NCI-H524 (cell line): Measurements from ENCODE around the gene MRPL38.
"Not testable (repeated sequence)": the region's sequence is repeated elsewhere in the genome, so short reads cannot be mapped to it uniquely, and the experiment has no call there.

Experiments used
- DNase-seq, 2 experiments: peaks; one replicate each; lab custom pipeline; 2025; lab: John Stamatoyannopoulos, UW

Gene MRPL38

DNA sequence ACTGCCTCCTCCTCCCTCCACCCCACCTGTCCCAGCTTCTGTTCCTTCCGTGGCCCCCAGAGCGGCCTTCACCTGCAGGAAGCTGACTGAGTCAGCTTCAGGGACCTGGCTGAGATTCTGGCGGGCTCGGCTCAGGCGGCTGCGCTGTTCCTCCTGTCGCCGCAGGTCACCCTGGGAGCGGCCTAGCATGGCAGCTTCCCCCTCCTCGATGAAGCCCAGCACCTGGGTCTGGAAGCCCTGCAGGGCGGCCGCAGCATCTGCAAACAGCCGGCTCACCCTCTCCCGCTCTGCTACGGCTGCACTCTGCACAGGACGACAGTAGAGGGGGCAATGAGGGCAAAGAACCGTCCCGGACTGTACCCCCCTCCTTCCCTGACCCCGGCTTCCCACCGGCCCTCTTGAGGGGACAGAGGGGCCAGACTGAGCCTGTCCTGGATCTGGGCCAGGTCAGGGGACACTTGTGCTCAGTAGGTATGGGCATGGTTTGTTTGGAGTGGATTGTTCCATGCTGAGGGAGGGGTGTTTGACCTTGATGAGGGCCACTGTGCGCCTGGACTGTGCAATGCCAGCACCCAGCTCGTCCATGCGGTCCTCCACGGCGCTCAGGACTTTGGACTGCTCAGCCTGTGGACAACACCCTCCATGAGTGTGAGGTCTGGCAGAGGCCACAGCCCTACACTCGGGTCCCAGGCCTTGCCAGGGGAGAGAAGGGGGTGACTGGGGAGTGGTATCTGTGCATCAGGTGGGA lies 28.3 kb downstream of the MRPL38 start:
- DNase-seq = peak in 1 of 2 experiments; percentile 58

DNA sequence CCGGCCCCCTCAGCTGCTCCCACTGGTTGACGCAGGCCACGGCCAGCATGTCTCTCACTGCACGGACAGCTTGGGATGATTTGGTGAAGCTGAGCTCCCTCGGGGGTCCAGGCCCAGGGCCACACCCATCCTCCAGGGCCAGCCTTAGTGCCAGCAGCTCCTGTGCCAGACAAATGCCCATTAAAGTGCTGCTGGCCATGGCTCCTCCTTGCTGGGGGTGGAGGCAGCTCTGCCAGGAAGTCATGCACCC lies 28.8 kb downstream of the MRPL38 start:
- no peak for DNase-seq

DNA sequence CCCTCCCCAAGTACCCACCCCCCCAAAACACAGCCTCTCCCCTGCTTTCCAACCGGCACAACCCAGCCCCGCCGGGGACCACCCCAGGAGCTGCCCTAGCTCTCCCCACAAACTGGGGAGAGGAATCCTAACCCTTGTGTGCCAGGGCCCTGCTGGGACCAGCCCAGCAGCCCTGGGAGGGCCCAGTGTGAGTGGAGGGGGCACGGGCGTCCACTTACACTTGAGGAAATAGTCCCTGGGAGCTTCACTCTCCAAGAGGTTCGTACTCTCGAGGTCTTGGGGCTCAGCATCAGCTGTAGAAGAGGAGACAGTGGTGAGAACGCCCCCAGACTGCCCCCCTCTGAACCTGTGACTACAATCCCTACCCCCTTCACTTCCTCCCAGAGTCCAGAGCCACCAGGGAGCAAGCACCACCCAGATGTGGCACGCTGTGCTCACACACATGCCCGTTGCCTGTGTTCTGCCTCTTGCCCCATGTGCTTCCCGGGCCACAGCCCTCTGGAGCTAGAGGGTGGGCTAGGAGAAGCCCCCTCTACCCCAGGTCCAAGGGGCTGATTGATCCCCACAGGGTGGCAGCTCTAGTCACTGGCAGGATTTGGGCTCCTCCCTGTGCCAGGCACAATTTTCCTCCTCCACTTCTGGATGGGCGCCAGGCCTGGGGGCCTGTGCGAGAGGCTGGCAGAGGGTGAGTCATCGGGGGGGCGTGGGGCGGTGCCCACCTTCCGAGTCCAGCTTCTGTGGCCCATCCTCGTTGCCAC lies 29.3 kb downstream of the MRPL38 start:
- DNase-seq = no peak

DNA sequence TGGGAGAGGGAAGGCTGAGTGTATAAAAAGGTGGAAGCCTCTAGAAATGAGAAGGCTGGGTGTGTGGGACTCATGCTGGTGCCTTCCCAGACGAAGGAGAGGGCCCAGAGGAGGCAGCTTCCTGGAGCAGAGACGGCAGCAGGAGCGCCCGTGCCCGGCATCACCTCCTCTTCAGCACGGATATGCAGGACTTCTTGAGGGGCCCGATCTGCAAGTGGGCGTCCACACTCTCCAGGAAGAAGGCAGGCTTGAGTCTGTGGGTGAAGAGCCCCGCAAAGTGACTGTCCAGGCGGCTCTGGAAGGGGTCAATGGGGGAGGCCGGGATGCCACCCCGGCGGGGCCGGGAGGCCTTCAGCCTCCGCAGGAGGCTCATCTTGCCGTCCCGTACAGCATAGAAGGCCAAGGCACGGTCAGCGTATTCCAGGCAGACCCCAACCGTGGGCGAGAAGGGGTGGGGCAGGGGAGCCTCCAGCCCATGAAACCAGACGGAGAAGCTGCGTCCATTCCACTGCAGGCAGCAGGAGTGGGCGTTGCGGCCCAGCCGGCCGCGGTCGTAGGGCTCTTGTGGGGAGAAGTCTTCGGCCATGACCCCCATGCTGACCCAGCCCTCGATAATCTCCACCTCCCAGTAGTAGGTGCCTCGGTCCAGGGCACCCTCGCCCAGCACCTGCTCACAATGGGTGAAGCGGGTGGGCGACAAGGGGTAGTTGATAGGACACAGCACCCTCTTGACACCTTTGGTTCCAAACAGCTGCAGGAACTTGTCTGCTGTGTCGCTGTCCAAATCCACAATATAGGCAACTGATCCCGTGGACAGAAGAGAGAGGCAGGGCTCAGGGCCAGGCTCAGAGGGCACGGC lies 30.1 kb downstream of the MRPL38 start:
- DNase-seq = no peak

DNA sequence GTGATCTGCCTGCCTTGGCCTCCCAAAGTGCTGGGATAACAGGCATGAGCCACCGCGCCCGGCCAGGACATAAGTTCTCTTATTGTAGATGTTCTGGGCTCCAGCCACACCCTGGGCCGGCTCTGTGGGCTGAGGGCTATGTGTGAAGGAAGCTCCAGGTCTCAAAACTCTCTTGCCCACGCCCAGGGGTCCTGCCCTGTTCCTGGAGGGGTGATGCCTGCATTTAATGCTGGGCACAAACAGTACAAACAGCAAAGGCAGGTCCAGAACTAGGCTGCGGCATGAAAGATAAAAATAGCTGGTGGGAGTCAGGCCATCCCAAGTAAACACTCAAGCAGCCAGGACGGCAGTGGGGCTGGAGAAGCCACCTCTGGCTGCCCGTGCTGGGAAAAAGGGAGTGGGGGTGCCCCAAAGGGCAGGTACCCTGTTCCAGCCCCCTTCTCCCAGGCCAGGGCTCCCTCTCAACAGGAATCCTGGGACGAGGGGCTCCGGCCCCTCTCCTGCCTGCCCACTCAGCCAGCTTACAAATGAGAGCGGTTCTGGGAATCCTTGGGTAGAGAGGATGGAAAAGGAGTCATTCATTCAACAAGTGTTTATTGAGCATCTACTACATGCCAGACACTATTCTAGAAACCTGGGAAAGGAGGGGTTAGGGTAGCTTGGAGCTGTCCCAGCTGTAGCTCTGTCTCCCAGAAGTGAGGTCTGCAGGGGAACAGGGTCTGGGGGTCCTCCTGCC lies 30.9 kb downstream of the MRPL38 start:
- no peak for DNase-seq

DNA sequence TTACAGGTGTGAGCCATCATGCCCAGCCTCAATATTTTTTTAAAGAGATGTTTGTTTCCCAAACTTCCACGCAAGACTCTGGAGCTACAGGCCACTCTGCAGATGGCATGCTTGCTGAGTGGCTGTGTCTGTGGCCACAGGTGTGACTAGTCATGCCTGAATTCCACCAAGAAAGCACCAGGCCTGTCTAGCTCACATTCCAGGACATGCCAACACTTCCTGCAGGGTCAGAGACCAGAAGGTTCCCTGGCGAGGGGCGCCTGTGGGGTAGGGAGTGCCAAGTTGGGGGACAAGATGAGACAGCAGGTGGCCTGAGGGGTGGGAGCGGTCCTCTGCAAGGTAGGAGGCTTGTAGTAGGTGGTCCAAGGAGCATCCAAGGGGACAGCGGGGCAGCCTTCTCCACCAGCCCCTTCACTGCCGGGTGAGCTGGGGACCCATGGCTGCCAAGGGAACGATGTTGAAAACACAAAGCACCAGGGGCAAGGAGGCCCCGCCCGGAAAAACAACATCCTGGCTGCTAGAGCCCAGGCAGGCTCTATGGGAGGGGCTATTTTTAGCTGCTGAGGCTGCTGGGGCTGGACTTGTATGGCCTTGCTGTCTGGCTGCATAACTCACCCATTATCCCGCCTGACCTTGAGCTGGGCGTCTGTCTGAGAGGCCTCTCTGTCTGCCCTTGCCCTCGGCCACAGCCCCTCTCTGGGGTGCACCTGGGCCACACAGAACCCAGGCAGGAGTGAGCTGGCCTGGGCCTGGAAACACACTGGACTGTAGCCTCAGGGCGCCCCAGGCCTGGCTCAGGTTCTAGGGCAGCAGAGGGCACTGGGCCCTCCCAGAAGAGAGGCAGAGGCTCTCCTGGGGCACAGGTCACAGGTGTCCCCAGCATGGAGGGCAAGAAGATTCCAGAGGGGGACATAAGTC lies 32.0 kb downstream of the MRPL38 start:
- DNase-seq = no peak

DNA sequence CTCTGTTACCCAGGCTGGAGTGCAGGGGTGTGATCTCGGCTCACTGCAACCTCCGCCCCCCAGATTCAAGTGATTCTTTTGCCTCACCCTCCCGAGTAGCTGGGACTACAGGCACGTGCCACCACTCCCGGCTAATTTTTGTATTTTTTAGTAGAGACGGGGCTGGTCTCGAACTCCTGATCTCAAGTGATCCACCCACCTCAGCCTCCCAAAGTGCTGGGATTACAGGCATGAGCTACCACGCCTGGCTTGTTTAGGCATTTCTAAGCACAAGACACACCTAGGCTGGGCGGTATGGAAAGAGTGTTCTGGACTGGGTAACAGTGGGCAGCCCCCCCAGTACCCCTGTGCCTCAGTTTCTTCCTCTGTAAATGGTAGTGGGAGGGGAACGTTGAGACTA lies 34.5 kb downstream of the MRPL38 start:
- not testable (repeated sequence) for DNase-seq

DNA sequence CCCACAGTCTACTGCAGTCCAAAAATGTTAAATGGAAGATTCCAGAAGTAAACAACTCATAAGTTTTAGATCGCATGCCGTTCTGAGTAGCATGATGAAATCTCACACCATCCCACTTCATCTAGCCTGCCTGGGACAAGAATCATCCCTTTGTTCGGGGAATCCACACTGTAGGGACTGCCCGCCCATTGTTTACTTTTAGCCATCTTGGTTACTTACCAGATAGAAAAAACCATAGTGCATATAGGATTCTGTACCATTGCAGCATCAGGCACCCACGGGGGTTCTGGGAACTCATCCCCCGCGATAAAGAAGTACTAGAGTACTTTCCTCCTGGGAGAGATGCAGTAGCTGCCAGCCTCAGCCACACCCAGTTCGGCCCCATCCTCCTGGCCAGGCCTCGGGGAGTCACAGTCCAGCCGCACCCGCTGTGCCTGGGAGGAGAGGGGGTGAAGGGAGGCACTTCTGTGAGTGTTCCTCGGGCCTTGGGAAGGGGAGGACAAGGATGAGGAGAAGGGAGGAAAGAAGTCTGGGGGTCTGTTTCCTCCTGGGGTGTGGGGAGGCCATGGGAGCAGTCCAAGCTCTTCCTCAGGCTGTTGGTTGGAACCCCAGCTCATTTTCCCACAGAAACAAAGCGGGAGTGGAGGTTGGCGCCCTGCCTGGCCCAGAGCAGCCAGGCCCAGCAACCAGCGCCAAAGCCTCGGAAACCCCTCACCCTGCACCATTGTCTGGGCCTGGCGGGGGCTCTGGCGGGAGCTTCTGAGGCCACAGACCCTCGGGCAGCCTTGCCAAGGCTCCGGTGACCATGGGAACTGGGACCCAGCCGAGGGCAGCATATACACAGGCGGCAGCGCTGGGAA lies 35.2 kb downstream of the MRPL38 start:
- DNase-seq = no peak

DNA sequence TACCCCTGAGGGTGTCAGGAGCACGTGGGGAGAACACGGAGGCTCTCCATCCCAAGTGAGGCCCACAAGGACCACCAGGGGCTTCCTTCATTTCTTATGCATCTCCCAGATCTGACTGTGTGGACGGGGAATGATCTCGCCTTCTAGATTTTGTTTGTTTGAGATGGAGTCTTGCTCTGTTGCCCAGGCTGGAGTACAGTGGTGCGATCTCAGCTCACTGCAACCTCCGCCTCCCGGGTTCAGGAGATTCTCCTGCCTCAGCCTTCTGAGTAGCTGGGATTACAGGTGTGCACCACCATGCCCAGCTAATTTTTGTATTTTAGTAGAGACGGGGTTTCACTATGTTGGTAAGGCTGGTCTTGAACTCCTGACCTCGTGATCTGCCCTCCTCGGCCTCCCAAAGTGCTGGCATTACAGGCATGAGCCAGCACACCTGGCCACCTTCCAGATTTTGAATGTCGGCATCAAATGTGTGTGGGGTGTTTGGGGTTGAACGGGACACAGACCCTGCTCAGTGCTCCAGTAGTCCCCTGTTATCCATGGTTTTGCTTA lies 35.9 kb downstream of the MRPL38 start:
- not testable (repeated sequence) for DNase-seq

DNA sequence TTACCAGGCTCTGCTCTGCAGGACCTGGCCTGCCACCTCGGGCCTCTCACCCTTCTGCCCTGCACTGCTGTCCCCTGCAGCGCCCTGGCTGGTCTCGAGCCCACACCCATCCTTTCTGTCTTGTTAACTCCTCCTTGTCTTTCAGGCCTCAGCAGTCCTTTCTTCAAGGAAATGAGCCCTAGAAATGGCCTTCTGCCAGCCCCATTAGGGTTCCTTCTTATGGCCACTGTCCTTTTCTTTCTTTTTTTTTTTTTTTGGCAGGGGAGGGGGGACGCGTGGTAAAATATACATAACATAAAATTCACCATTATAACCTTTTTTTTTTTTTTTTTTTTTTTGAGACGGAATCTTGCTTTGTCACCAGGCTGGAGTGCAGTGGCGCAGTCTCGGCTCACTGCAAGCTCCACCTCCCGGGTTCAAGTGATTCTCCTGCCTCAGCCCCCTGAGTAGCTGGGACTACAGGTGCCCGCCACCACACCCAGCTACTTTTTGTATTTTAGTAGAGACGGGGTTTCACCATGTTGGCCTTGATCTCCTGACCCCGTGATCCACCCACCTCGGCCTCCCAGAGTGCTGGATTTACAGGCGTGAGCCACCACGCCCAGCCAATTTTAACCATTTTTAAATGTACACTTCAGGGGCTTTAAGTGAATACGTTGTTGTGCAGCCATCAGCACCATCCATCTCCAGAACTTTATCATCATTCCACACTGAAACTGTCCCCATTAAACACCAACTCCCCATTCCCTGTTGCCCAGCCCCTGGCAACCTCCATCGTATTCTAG lies 39.1 kb downstream of the MRPL38 start:
- DNase-seq = not testable (repeated sequence)

DNA sequence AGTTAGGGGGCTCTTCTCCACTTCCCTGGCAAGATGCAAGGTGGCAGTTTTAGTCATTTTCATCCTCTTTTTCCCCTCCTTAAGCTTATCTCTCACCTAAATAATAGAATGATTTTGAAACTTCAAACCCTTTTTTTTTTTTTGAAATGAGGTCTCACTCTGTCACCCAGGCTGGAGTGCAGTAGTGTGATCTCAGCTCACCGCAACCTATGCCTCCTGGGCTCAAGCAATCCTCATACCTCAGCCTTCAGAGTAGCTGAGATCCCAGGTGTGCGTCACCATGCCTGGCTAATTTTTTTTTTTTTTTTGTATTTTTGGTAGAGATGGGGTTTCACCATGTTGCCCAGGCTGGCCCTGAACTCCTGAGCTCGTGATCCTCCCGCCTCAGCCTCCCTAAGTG lies 39.8 kb downstream of the MRPL38 start:
- not testable (repeated sequence) for DNase-seq

DNA sequence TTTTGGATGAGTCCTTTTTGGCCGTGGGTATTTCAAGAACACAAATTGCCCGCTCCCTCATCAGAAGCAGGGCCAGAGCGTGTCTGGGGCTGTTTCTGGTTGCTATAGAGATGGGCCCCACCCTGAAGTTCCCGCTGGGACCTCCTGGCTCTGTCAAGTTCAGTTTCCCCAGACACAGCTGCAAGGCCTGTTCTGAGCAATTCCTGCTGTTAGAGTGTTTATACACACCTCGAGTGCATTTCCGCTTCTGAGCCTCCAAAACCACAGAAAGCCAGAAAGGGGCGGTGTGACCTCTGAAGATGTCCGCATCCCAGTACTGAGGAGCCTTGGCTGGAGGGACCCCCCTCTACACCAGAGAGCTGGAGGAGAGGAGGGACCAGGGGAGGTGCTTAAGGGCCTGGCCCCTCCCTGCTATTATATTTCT lies 40.2 kb downstream of the MRPL38 start:
- no peak for DNase-seq

DNA sequence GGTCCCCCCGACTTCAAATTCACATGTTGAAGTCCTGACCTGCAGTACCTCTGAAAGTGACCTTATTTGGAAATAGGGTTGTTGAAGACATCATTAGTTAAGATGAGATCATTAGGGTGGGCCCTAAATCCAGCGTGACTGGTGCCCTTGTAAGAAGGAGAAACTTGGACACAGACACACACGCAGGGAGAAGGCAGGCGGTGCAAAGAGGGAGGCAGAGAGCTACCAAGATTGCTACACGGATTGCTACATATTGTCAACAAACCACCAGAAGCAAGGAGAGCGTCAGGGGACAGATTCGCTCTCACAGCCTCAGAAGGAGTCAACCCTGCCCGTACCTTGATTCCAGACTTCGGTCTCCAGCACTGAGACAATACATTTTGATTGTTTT lies 42.8 kb downstream of the MRPL38 start:
- no peak for DNase-seq

DNA sequence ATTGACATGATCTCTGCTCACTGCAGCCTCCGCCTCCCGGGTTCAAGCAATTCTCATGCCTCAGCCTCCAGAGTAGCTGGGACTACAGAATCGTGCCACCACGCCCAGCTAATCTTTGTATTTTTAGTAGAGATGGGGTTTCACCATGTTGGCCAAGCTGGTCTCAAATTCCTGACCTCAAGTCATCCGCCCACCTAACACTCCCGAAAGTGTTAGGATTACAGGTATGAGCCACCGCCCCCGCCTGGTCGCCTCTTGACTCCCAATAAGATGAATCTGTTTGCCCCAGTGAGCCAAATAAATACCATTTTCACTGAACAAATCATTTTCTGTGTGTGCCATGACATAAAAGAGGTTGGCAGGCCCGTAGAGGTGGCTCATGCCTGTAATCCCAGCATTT lies 45.3 kb downstream of the MRPL38 start:
- not testable (repeated sequence) for DNase-seq

DNA sequence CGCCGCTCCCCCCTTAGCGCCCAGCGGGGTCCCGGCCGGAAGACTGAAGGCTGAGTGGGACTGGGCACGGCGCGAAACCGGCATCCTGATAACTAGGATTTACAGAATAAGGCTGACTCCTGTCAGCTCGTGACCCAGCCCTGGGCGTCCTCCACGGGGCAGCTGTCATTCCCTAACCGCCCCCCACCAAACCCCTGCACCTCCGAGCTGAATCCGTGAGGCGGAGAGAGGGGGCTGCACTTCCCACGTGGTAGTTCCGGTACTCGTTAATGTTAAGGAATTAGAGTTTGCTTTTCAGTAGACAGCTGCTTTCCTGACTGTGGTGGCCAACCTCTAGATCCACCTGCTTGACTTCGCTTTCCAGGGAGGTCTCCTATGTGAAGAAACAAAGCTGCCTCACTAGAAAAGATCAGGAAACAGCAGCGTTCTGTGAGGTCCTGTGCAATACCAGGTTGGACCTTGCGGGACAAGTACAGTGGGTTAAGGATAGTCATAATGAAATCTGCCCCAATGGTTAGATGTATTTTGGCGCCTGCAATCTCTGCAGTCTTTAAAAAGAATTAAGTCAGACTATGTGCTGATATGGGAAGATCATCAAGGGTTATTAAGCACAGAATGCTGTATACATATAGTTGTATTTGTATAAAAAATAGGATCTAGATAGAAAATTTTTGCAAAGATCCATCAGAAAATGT lies 48.5 kb downstream of the MRPL38 start:
- peak in 1 of 2 experiments; percentile 85 for DNase-seq

DNA sequence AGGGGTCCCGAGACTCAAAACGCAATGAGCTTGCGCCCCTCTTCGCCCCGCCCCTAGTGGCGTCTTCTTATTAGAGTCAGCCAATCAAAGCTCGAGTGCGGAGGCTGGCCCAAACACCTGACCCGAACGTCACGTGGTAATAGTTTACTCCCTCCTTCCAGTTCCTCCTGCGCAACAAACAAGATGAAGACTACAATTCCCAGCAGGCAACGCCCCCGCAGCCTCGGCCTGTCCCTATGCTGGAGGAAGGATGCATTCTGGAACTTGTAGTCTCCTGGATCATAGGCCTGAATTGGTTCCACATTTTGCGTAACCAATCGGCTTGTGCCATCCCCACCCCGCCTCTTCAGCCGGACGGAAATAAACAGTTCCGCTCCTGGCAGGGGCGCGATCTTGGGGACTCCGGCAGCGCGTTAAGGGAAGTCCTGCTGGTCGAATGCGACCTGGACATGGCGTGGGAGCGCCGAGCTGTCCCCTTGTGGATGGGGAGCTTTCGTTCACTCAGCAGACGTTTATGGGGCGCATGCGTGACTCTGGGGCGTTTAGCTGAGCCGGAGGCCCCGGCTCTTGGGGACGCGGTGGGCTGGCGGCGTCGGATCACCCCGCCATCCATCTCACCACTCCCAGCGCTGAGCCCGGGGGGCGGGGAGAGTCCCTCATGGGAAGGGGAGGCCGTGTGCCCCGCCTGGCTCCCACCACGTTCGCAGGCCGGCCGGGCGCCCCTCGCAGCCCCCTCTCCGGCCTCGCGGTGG lies 49.2 kb downstream of the MRPL38 start, which contains the start of gene WBP2:
Gene WBP2 (minus strand): TSS at position 26 of the 752 bp plus-strand sequence. CDS start 38 bp downstream, outside the sequence.
- DNase-seq = peak; percentile 100

DNA sequence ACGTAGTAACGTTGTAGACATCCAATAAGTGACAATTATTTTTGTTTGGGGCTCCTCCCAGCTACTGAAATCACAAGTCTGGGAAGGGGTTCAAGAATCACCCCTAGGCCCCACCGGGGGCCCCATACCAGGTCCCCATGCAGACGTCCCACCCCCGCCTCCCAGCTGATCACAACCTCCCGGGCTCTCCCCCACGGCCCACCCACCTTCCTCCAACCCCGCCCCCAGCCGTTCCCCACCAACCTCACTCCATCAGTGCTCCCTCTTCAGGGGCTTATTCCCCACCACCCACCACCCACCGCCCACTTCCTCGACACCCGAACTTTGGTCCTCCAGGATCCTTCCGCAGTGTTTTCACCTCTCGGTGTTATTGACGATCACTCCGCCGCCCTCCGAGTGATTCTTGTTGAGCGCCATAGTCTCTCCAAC lies 49.8 kb downstream of the MRPL38 start:
- no peak for DNase-seq
